K562 (cell line): ENCODE data around the gene ATAD5. TPM values are rescaled to one million over a fixed set of nuclear protein-coding genes. Genes with fewer than 3 reads are reported as not detected.
A peak's percentile ranks its signal among the peaks of the same experiment; 100 is the strongest.

Experiments
- CHD1 ChIP-seq: fragments of 200-600 bp; sonication (generic); IDR thresholded peaks from one replicate; pipeline ENCODE4 v1.6.1; 2012; ENCODE audit warnings: mild to moderate bottlenecking, moderate library complexity, low read length, inconsistent platforms
- CTCFL ChIP-seq: IDR thresholded peaks from 2 replicates; pipeline ENCODE4 v1.6.1; 2011; ENCODE audit warnings: borderline replicate concordance, low read depth, mild to moderate bottlenecking, moderate library complexity, low read length; ENCODE audit not compliant: insufficient read depth, poor library complexity, severe bottlenecking
- FOXA3 ChIP-seq, 2 experiments: fragments of 450-650 bp in 1 of 2; sonication (generic) in 1 of 2; formaldehyde crosslinking; IDR thresholded peaks in 1 of 2; conservative IDR thresholded peaks in 1 of 2; 2 replicates each; pipeline versions ENCODE4 v1.4.0 to v1.8.0; 2020 to 2022; ENCODE audit warnings: mild to moderate bottlenecking in 2 of 2, missing genetic modification reagents in 1 of 2
- FOXO4 ChIP-seq: fragments of 450-650 bp; formaldehyde crosslinking; IDR thresholded peaks from 2 replicates; pipeline ENCODE4 v1.4.0; 2020; ENCODE audit warnings: mild to moderate bottlenecking, moderate library complexity
- ID3 ChIP-seq, 2 experiments: fragments of 250-450 bp in 1 of 2; fragments of 450-650 bp in 1 of 2; sonication (Bioruptor Pico) in 1 of 2; IDR thresholded peaks; 2 replicates each; pipeline versions ENCODE4 v1.6.1 to v1.8.0; 2016 to 2021; ENCODE audit warnings: mild to moderate bottlenecking in 2 of 2, moderate library complexity in 2 of 2, missing compliant biosample characterization in 1 of 2, missing genetic modification characterization in 1 of 2
- KDM4B ChIP-seq, 2 experiments: fragments of 450-650 bp in 1 of 2; sonication (generic) in 1 of 2; IDR thresholded peaks; 2 replicates each; pipeline ENCODE4 v1.6.1; 2016 to 2017; ENCODE audit warnings: borderline replicate concordance in 2 of 2, antibody characterized with exemption in 1 of 2, low read depth in 1 of 2, mild to moderate bottlenecking in 1 of 2
- MCM5 ChIP-seq: fragments of 450-650 bp; IDR thresholded peaks from 2 replicates; pipeline ENCODE4 v1.6.1; 2016; ENCODE audit warnings: low read depth
- MXI1 ChIP-seq: IDR thresholded peaks from 2 replicates; pipeline ENCODE4 v1.6.1; 2011; ENCODE audit warnings: low read depth, mild to moderate bottlenecking, improper control_type of control experiment, low read length
- RBFOX2 ChIP-seq: fragments of 200-400 bp; formaldehyde crosslinking; IDR thresholded peaks from 2 replicates; pipeline ENCODE4 v1.6.1; 2017; ENCODE audit warnings: low read depth, mild to moderate bottlenecking, low read length, moderate library complexity
- SNRNP70 ChIP-seq: fragments of 200-400 bp; formaldehyde crosslinking; optimal IDR thresholded peaks from 2 replicates; pipeline ENCODE3; 2017; ENCODE audit warnings: low read depth, low read length
- SRF ChIP-seq, 2 experiments: fragments of 250-450, 450-650 bp in 1 of 2; sonication (Bioruptor Pico) in 1 of 2; sonication (generic) in 1 of 2; formaldehyde crosslinking; IDR thresholded peaks; 2 replicates each; pipeline versions ENCODE4 v1.5.0 to v1.5.1; 2020 to 2022; ENCODE audit warnings: mild to moderate bottlenecking in 1 of 2, missing genetic modification reagents in 1 of 2
- THAP7 ChIP-seq: fragments of 250-450 bp; sonication (Bioruptor Pico); IDR thresholded peaks from 2 replicates; pipeline ENCODE4 v1.5.0; 2021
- ZKSCAN1 ChIP-seq: fragments of 150-350 bp; IDR thresholded peaks from 2 replicates; pipeline ENCODE4 v1.6.1; 2016; ENCODE audit warnings: low read depth, low read length
- ZNF217 ChIP-seq: sonication (generic); formaldehyde crosslinking; IDR thresholded peaks from 2 replicates; pipeline ENCODE4 v1.8.0; 2022; ENCODE audit warnings: mild to moderate bottlenecking, missing genetic modification reagents
- ZNF282 ChIP-seq: sonication (generic); formaldehyde crosslinking; IDR thresholded peaks from 2 replicates; pipeline ENCODE4 v1.8.1; 2023; ENCODE audit warnings: missing genetic modification reagents
- ZNF507 ChIP-seq: conservative IDR thresholded peaks from 2 replicates; pipeline ENCODE4 v1.6.1; 2017; ENCODE audit warnings: missing genetic modification characterization, missing compliant biosample characterization
- ZNF696 ChIP-seq: fragments of 250-450 bp; sonication (Bioruptor Pico); conservative IDR thresholded peaks from 2 replicates; pipeline ENCODE4 v1.4.0; 2020; ENCODE audit warnings: mild to moderate bottlenecking, moderate library complexity
- polyA plus RNA-seq, 8 experiments: library from polyadenylated mRNA; depleted of rRNA in 4 of 8; stranded (reverse) in 5 of 8; unstranded in 3 of 8; fragments of >200 nt; fragmentation: Nextera tagmentation in 2 of 8; fragmentation: Illumina TruSeq in 1 of 8; extraction: Ambion mirVana in 2 of 8; extraction: Trizol in 1 of 8; gene quantifications; 2 replicates each; pipeline versions ENCODE4 v1.2.1 to v1.2.3, GENCODE V29; 2011 to 2014; ENCODE audit warnings: inconsistent platforms in 1 of 8, missing spikeins in 1 of 8
- total RNA-seq, 7 experiments: library from RNA; depleted of rRNA in 6 of 7; stranded (reverse); fragments of >200 nt in 6 of 7; fragmentation: Illumina TruSeq in 2 of 7; extraction: Trizol in 2 of 7; gene quantifications; 2 replicates each; pipeline versions ENCODE4 v1.2.1 to v1.2.3, GENCODE V29; 2011 to 2021; ENCODE audit warnings: low replicate concordance in 1 of 7
- TF ChIP-seq, protein P1 (sequence below): sonication (generic); formaldehyde crosslinking; IDR thresholded peaks from 2 replicates; pipeline ENCODE4 v1.8.1; 2023; ENCODE audit warnings: mild to moderate bottlenecking, missing genetic modification reagents

ATAD5 gene
- total and polyA plus RNA-seq, 9 of the 15 experiments (the other 6 are each of a cell fraction or from before 2014, with no cell fraction given) = 4.6 to 25.6 (median 19.5) TPM

- TF ChIP-seq CTCFL (no peak), RBFOX2 (peak; percentile 94), MCM5 (no peak), SNRNP70 (no peak), MXI1 (no peak), THAP7 (CRISPR knock-in tag) (no peak), SRF (CRISPR knock-in tag; IDR thresholded peaks at IDR 0.05) (no peak), KDM4B (IDR thresholded peaks at IDR 0.05; ENCODE audit: borderline replicate concordance in 2 of 2, low read depth in 1 of 2) (no peak), ZNF217 (CRISPR knock-in tag) (no peak), ZKSCAN1 (0 out of 2 replicates have a peak, but pooled peaks have one; percentile 53), FOXO4 (no peak), FOXA3 (CRISPR knock-in tag; conservative IDR thresholded peaks at IDR 0.05 in 1 of 2, IDR thresholded peaks at IDR 0.05 in 1 of 2) (peak in 1 of 2 experiments; percentile 62; a peak in 1 of 4 replicates), ZNF282 (CRISPR knock-in tag) (no peak), ID3 (CRISPR knock-in tag; IDR thresholded peaks at IDR 0.05) (no peak), ID3 (tag; IDR thresholded peaks at IDR 0.05) (no peak), ZNF507 (tag) (no peak), ZNF696 (CRISPR knock-in tag) (no peak), CHD1 (no peak)
- TF ChIP-seq, protein P1, sequence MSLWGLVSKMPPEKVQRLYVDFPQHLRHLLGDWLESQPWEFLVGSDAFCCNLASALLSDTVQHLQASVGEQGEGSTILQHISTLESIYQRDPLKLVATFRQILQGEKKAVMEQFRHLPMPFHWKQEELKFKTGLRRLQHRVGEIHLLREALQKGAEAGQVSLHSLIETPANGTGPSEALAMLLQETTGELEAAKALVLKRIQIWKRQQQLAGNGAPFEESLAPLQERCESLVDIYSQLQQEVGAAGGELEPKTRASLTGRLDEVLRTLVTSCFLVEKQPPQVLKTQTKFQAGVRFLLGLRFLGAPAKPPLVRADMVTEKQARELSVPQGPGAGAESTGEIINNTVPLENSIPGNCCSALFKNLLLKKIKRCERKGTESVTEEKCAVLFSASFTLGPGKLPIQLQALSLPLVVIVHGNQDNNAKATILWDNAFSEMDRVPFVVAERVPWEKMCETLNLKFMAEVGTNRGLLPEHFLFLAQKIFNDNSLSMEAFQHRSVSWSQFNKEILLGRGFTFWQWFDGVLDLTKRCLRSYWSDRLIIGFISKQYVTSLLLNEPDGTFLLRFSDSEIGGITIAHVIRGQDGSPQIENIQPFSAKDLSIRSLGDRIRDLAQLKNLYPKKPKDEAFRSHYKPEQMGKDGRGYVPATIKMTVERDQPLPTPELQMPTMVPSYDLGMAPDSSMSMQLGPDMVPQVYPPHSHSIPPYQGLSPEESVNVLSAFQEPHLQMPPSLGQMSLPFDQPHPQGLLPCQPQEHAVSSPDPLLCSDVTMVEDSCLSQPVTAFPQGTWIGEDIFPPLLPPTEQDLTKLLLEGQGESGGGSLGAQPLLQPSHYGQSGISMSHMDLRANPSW = no peak
Observed at GRCh38 chr17:30831663-30832437, at the start of gene ATAD5 (continued).
